ENCODE measurements around the gene CBY1.

GRCh38 chr22:38715852-38716251 lies 59.4 kb downstream of the CBY1 start:
- TF ChIP-seq POLR2AphosphoS5 (IDR thresholded peaks at IDR 0.05), result no peak
- TF ChIP-seq CTCF (IDR thresholded peaks at IDR 0.05), result no peak
- no peak for TF ChIP-seq EP300 (IDR thresholded peaks at IDR 0.05)
